ENCODE measurements around the gene ZDHHC18.

The ZDHHC18 gene, protein sequence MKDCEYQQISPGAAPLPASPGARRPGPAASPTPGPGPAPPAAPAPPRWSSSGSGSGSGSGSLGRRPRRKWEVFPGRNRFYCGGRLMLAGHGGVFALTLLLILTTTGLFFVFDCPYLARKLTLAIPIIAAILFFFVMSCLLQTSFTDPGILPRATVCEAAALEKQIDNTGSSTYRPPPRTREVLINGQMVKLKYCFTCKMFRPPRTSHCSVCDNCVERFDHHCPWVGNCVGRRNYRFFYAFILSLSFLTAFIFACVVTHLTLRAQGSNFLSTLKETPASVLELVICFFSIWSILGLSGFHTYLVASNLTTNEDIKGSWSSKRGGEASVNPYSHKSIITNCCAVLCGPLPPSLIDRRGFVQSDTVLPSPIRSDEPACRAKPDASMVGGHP

DNA sequence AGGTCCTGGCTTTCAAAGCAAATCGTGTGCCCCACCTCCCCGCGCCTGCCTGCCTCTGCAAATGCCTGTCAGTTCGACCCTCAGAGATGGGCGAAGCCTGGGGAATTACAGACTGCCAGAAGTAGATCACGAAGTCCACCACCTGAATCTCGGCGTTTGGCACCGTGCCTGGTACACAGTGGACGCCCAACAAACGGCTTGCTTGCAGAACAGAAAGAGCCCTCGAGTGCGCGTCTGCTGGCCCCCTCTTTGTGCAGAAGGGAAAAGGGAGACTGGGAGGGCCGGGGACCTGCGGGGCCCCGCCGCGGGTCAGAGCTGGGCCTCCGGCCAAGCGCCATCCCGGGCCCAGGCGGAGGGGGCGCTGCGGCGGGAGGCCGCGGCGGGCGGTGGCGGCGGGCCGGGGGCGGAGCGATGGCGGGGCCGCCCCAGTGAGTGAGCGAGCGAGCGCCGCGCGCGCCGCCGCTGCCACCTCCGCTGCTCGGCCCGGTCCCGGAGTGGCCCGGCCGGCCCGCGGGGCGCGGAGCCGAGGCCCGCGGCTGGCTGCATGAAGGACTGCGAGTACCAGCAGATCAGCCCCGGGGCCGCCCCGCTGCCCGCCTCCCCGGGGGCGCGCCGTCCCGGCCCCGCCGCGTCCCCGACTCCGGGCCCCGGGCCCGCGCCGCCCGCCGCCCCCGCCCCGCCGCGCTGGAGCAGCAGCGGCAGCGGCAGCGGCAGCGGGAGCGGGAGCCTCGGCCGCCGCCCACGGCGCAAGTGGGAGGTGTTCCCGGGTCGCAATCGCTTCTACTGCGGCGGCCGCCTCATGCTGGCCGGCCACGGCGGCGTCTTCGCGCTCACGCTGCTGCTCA, at the start of gene ZDHHC18:
TSS of gene ZDHHC18 (plus strand) at position 428 of the 845 bp plus-strand sequence. CDS start at position 545, 117 bp downstream.
- TF ChIP-seq TCF12 (IDR thresholded peaks at IDR 0.05; ENCODE audit: low read depth) (peak; percentile 19; the same call in 1 of the 2 replicates), ZBTB7A (IDR thresholded peaks at IDR 0.05; ENCODE audit: low read depth) (peak; percentile 52), FOXM1 (IDR thresholded peaks at IDR 0.05; ENCODE audit: borderline replicate concordance, low read depth) (no peak), TEAD4 (IDR thresholded peaks at IDR 0.05) (no peak), YY1 (IDR thresholded peaks at IDR 0.05; ENCODE audit: low read depth) (no peak), EGR1 (IDR thresholded peaks at IDR 0.05) (0 out of 2 replicates have a peak, but pooled peaks have one; percentile 15), RAD21 (IDR thresholded peaks at IDR 0.05; ENCODE audit: low read depth) (no peak), NFIC (IDR thresholded peaks at IDR 0.05) (peak; percentile 84), EP300 (IDR thresholded peaks at IDR 0.05; ENCODE audit: borderline replicate concordance) (no peak), CREB1 (IDR thresholded peaks at IDR 0.05; ENCODE audit: low read depth) (no peak), TAF1 (IDR thresholded peaks at IDR 0.05; ENCODE audit: low read depth) (no peak; the same call in 1 of the 2 replicates)
- TF ChIP-seq, protein P1, sequence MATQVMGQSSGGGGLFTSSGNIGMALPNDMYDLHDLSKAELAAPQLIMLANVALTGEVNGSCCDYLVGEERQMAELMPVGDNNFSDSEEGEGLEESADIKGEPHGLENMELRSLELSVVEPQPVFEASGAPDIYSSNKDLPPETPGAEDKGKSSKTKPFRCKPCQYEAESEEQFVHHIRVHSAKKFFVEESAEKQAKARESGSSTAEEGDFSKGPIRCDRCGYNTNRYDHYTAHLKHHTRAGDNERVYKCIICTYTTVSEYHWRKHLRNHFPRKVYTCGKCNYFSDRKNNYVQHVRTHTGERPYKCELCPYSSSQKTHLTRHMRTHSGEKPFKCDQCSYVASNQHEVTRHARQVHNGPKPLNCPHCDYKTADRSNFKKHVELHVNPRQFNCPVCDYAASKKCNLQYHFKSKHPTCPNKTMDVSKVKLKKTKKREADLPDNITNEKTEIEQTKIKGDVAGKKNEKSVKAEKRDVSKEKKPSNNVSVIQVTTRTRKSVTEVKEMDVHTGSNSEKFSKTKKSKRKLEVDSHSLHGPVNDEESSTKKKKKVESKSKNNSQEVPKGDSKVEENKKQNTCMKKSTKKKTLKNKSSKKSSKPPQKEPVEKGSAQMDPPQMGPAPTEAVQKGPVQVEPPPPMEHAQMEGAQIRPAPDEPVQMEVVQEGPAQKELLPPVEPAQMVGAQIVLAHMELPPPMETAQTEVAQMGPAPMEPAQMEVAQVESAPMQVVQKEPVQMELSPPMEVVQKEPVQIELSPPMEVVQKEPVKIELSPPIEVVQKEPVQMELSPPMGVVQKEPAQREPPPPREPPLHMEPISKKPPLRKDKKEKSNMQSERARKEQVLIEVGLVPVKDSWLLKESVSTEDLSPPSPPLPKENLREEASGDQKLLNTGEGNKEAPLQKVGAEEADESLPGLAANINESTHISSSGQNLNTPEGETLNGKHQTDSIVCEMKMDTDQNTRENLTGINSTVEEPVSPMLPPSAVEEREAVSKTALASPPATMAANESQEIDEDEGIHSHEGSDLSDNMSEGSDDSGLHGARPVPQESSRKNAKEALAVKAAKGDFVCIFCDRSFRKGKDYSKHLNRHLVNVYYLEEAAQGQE (IDR thresholded peaks at IDR 0.05; ENCODE audit: low read depth): no peak
- TF ChIP-seq, protein P2, sequence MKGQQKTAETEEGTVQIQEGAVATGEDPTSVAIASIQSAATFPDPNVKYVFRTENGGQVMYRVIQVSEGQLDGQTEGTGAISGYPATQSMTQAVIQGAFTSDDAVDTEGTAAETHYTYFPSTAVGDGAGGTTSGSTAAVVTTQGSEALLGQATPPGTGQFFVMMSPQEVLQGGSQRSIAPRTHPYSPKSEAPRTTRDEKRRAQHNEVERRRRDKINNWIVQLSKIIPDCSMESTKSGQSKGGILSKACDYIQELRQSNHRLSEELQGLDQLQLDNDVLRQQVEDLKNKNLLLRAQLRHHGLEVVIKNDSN (IDR thresholded peaks at IDR 0.05): no peak
- TF ChIP-seq, protein P3, sequence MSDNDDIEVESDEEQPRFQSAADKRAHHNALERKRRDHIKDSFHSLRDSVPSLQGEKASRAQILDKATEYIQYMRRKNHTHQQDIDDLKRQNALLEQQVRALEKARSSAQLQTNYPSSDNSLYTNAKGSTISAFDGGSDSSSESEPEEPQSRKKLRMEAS (IDR thresholded peaks at IDR 0.05): no peak; the same call in none of the 2 replicates

DNA sequence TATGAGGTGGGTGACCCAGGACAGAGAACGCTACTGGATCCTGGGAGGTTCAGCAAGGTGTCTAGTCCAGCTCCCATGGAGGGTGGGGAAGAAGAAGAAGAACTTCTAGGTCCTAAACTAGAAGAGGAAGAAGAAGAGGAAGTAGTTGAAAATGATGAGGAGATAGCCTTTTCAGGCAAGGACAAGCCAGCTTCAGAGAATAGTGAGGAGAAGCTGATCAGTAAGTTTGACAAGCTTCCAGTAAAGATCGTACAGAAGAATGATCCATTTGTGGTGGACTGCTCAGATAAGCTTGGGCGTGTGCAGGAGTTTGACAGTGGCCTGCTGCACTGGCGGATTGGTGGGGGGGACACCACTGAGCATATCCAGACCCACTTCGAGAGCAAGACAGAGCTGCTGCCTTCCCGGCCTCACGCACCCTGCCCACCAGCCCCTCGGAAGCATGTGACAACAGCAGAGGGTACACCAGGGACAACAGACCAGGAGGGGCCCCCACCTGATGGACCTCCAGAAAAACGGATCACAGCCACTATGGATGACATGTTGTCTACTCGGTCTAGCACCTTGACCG, 47.3 kb upstream of the ZDHHC18 start:
- TF ChIP-seq, protein P1 (IDR thresholded peaks at IDR 0.05; ENCODE audit: low read depth): no peak
- TF ChIP-seq, protein P2 (IDR thresholded peaks at IDR 0.05): no peak
- TF ChIP-seq YY1 (IDR thresholded peaks at IDR 0.05; ENCODE audit: low read depth): no peak
- no peak for TF ChIP-seq EGR1 (IDR thresholded peaks at IDR 0.05)
- no peak for TF ChIP-seq NFIC (IDR thresholded peaks at IDR 0.05)
- no peak for TF ChIP-seq TAF1 (IDR thresholded peaks at IDR 0.05; ENCODE audit: low read depth)
- no peak for TF ChIP-seq EP300 (IDR thresholded peaks at IDR 0.05; ENCODE audit: borderline replicate concordance)
- TF ChIP-seq ZBTB7A (IDR thresholded peaks at IDR 0.05; ENCODE audit: low read depth): no peak
- TF ChIP-seq, protein P3 (IDR thresholded peaks at IDR 0.05): no peak
- no peak for TF ChIP-seq TCF12 (IDR thresholded peaks at IDR 0.05; ENCODE audit: low read depth)
- no peak for TF ChIP-seq CEBPB (IDR thresholded peaks at IDR 0.05)

DNA sequence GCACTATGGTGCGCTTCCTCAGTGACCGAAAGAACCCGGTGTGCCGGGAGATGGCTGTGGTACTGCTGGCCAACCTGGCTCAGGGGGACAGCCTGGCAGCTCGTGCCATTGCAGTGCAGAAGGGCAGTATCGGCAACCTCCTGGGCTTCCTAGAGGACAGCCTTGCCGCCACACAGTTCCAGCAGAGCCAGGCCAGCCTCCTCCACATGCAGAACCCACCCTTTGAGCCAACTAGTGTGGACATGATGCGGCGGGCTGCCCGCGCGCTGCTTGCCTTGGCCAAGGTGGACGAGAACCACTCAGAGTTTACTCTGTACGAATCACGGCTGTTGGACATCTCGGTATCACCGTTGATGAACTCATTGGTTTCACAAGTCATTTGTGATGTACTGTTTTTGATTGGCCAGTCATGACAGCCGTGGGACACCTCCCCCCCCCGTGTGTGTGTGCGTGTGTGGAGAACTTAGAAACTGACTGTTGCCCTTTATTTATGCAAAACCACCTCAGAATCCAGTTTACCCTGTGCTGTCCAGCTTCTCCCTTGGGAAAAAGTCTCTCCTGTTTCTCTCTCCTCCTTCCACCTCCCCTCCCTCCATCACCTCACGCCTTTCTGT, 46.0 kb upstream of the ZDHHC18 start:
- no peak for TF ChIP-seq RAD21 (IDR thresholded peaks at IDR 0.05; ENCODE audit: low read depth)
- TF ChIP-seq TCF12 (IDR thresholded peaks at IDR 0.05; ENCODE audit: low read depth): no peak
- TF ChIP-seq TAF1 (IDR thresholded peaks at IDR 0.05; ENCODE audit: low read depth): no peak
- TF ChIP-seq EP300 (IDR thresholded peaks at IDR 0.05; ENCODE audit: borderline replicate concordance): no peak
- TF ChIP-seq EGR1 (IDR thresholded peaks at IDR 0.05): no peak
- TF ChIP-seq TEAD4 (IDR thresholded peaks at IDR 0.05): no peak
- TF ChIP-seq, protein P3 (IDR thresholded peaks at IDR 0.05): no peak
- TF ChIP-seq YY1 (IDR thresholded peaks at IDR 0.05; ENCODE audit: low read depth): no peak
- no peak for TF ChIP-seq NFIC (IDR thresholded peaks at IDR 0.05)
- TF ChIP-seq, protein P1 (IDR thresholded peaks at IDR 0.05; ENCODE audit: low read depth): no peak
- TF ChIP-seq FOXM1 (IDR thresholded peaks at IDR 0.05; ENCODE audit: borderline replicate concordance, low read depth): no peak
- no peak for TF ChIP-seq CEBPB (IDR thresholded peaks at IDR 0.05)
- no peak for TF ChIP-seq ZBTB7A (IDR thresholded peaks at IDR 0.05; ENCODE audit: low read depth)
- TF ChIP-seq CREB1 (IDR thresholded peaks at IDR 0.05; ENCODE audit: low read depth): no peak
- TF ChIP-seq, protein P2 (IDR thresholded peaks at IDR 0.05): no peak

Measured in Ishikawa (cell line).